NCI-H2196 treated with DMSO at 0.1 percent for 48 hours (cell line): ENCODE data around the gene CCDC92B.
"Not testable (repeated sequence)": the region's sequence is repeated elsewhere in the genome, so short reads cannot be mapped to it uniquely, and the experiment has no call there.

ENCODE experiments used
- DNase-seq: peaks from one replicate; lab custom pipeline; 2025; ENCODE audit not compliant: unreplicated experiment; lab: John Stamatoyannopoulos, UW

CCDC92B gene

GRCh38 chr17:2704890-2705248 lies 44.6 kb downstream of the CCDC92B start:
- DNase-seq: no peak

GRCh38 chr17:2704031-2704889 lies 45.2 kb downstream of the CCDC92B start:
- no peak for DNase-seq

GRCh38 chr17:2703606-2704005 lies 45.8 kb downstream of the CCDC92B start:
- no peak for DNase-seq

GRCh38 chr17:2703181-2703580 lies 46.3 kb downstream of the CCDC92B start:
- DNase-seq: no peak

GRCh38 chr17:2701996-2702741 lies 47.3 kb downstream of the CCDC92B start:
- no peak for DNase-seq

GRCh38 chr17:2701161-2701995 lies 48.1 kb downstream of the CCDC92B start:
- DNase-seq: no peak

GRCh38 chr17:2700491-2701141 lies 48.8 kb downstream of the CCDC92B start:
- DNase-seq: peak; percentile 100

GRCh38 chr17:2700030-2700490 lies 49.4 kb downstream of the CCDC92B start:
- no peak for DNase-seq

- DNase-seq: not testable (repeated sequence)
Measured at GRCh38 chr17:2699216-2699805, 50.1 kb downstream of the CCDC92B start.

GRCh38 chr17:2697611-2698162 lies 51.8 kb downstream of the CCDC92B start:
- DNase-seq: no peak

- no peak for DNase-seq
Measured at GRCh38 chr17:2695961-2696760, 53.3 kb downstream of the CCDC92B start.

GRCh38 chr17:2695243-2695960 lies 54.0 kb downstream of the CCDC92B start:
- no peak for DNase-seq

GRCh38 chr17:2694381-2695242 lies 54.8 kb downstream of the CCDC92B start:
- no peak for DNase-seq

- DNase-seq: no peak
Measured at GRCh38 chr17:2693561-2694380, 55.7 kb downstream of the CCDC92B start.

- no peak for DNase-seq
Measured at GRCh38 chr17:2692781-2693135, 56.7 kb downstream of the CCDC92B start.

GRCh38 chr17:2691965-2692780 lies 57.3 kb downstream of the CCDC92B start:
- no peak for DNase-seq
